Lung (tissue), 12 donors: ENCODE results near the gene FAM120AOS. TPM values are rescaled to one million over a fixed set of nuclear protein-coding genes. Genes with fewer than 3 reads are reported as not detected.

Experiments used
- ATAC-seq: fragments of 200-7000 bp; cut with Tn5 transposase; one replicate; pipeline ENCODE4 v1.9.1; 2020; ENCODE audit warnings: moderate number of reproducible peaks; ENCODE audit not compliant: insufficient read depth, low FRiP score
- DNase-seq, 3 donors: peaks; one replicate each; pipeline ENCODE4 v3.0.0-alpha.2; 2013 to 2017
- H3K27ac ChIP-seq, 2 donors: one replicate each; pipeline ENCODE4 v1.5.1; 2013; ENCODE audit warnings: mild to moderate bottlenecking in 2 of 2, moderate library complexity in 2 of 2, control low read depth in 1 of 2, inconsistent platforms in 1 of 2, low read depth in 1 of 2, low read length in 1 of 2
- H3K27me3 ChIP-seq, 3 donors: one replicate each; pipeline ENCODE4 v1.5.1; 2013; ENCODE audit warnings: low read length in 2 of 3; ENCODE audit not compliant: control insufficient read depth in 3 of 3, insufficient read depth in 3 of 3
- H3K36me3 ChIP-seq, 4 donors: one replicate each; pipeline ENCODE4 v1.5.1; 2013; ENCODE audit warnings: low read length in 4 of 4, mild to moderate bottlenecking in 1 of 4, moderate library complexity in 1 of 4; ENCODE audit not compliant: control insufficient read depth in 4 of 4, insufficient read depth in 4 of 4
- H3K4me1 ChIP-seq, 5 donors: one replicate each; pipeline ENCODE4 v1.5.1; 2013; ENCODE audit warnings: low read length in 5 of 5, mild to moderate bottlenecking in 2 of 5, moderate library complexity in 1 of 5; ENCODE audit not compliant: control insufficient read depth in 5 of 5, insufficient read depth in 5 of 5
- H3K4me3 ChIP-seq: one replicate; pipeline ENCODE4 v1.5.1; 2013; ENCODE audit warnings: mild to moderate bottlenecking, control low read depth, moderate library complexity
- H3K9ac ChIP-seq, 2 donors: one replicate each; pipeline ENCODE4 v1.5.1; 2013; ENCODE audit warnings: low read length in 2 of 2, control low read depth in 1 of 2; ENCODE audit not compliant: insufficient read depth in 1 of 2
- H3K9me3 ChIP-seq, 4 donors: one replicate each; pipeline ENCODE4 v1.5.1; 2013; ENCODE audit warnings: low read length in 3 of 4, mild to moderate bottlenecking in 1 of 4, moderate library complexity in 1 of 4; ENCODE audit not compliant: control insufficient read depth in 4 of 4, insufficient read depth in 3 of 4
- WGBS, 2 donors: extraction: QIAGEN DNeasy Blood & Tissue Kit; methylation state at CpG; one replicate each; pipeline ENCODE4 v1.1.7; 2013; 5-methylcytosine and 5-hydroxymethylcytosine counted together
- polyA plus RNA-seq, 2 donors: library from polyadenylated mRNA; stranded (reverse); fragments of 200-250 nt; gene quantifications; one replicate each; pipeline ENCODE4 v1.2.1, GENCODE V29; 2013
- total RNA-seq, 2 donors: library from RNA; depleted of rRNA in 1 of 2; stranded (reverse); fragments of >200 nt in 1 of 2; gene quantifications; one replicate each; pipeline ENCODE4 v1.2.1, GENCODE V29; 2014 to 2021
- TF ChIP-seq, protein P1 (sequence below): IDR thresholded peaks from 2 replicates; pipeline ENCODE4 v1.5.1; 2012; ENCODE audit warnings: mild to moderate bottlenecking; ENCODE audit errors: control extremely low read depth, extremely low read depth
- donor health status: control.
- donor health status: control.
- donor health status: Bipolar disorder and iron deficiency.
- donor health status: healthy.
- donor health status: DM: yes; HTN: yes; CAD: no.

FAM120AOS gene
- total and polyA plus RNA-seq, 4 donors = 27.2 to 51.6 (median 36.5) TPM

DNA sequence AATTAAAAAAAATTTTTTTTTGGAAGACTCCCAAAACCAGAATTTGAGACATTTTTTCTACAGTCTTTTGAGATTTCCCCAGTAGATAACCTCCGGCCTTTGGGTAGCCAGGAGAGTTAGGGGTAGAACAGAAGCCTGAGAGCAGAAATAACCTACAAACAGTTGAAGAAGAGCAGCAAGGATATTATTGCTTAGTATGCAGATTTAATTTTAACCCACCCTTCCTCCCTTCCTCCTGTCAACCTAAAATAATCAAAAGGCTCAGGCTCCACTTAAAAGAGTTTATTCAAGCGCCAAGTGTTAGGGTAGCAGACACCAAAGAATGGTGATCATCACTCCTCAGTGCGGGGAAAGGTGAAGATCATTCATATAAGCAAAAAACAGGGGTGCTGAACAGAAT is 19.3 kb downstream of the FAM120AOS start:
- no peak overlapping the region for H3K9ac ChIP-seq
- H3K4me1 ChIP-seq = peaks cover 0 to 3% (median 0%) of the 10 kb centered on the region in 5 donors
- no peak overlapping the region for H3K27ac ChIP-seq
- H3K36me3 ChIP-seq = no peaks in the 10 kb centered on the region
- DNase-seq (no peak), ATAC-seq (no peak)
- 87 to 90% methylated on average over 3 of the region's 3 CpGs for WGBS, 2 donors
- TF ChIP-seq, protein P1, sequence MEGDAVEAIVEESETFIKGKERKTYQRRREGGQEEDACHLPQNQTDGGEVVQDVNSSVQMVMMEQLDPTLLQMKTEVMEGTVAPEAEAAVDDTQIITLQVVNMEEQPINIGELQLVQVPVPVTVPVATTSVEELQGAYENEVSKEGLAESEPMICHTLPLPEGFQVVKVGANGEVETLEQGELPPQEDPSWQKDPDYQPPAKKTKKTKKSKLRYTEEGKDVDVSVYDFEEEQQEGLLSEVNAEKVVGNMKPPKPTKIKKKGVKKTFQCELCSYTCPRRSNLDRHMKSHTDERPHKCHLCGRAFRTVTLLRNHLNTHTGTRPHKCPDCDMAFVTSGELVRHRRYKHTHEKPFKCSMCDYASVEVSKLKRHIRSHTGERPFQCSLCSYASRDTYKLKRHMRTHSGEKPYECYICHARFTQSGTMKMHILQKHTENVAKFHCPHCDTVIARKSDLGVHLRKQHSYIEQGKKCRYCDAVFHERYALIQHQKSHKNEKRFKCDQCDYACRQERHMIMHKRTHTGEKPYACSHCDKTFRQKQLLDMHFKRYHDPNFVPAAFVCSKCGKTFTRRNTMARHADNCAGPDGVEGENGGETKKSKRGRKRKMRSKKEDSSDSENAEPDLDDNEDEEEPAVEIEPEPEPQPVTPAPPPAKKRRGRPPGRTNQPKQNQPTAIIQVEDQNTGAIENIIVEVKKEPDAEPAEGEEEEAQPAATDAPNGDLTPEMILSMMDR = no peak
- no peaks in the 10 kb centered on the region for H3K9me3 ChIP-seq
- no peaks in the 10 kb centered on the region for H3K27me3 ChIP-seq
- H3K4me3 ChIP-seq = no peak overlapping the region

DNA sequence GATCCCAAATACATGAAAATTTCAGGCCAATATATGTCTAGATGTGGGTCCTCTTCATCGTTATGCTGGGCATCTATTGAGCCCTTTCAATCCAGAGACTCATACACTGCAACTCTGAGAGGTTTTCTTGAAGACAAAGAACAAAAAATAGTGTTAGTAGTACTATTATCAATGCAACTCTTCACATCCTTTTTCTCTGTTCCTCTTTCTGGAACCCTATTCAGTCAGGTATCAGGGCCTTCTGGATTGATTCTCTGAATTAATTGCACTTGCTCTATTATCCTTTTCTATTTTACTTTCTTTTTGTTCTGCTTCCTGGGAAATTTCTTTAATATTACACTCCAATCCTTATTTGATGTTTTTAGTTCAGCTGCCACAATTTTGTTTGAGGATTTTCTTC is 20.4 kb downstream of the FAM120AOS start:
- DNase-seq (no peak), ATAC-seq (no peak)
- no peaks in the 10 kb centered on the region for H3K27me3 ChIP-seq
- H3K9ac ChIP-seq = no peak overlapping the region
- H3K36me3 ChIP-seq = no peaks in the 10 kb centered on the region
- TF ChIP-seq, protein P1 = no peak
- 91 to 97% methylated on average over 1 of the region's 1 CpG for WGBS, 2 donors
- H3K4me1 ChIP-seq = peaks cover 0 to 3% (median 0%) of the 10 kb centered on the region in 5 donors
- no peaks in the 10 kb centered on the region for H3K9me3 ChIP-seq
- H3K4me3 ChIP-seq = no peak overlapping the region
- no peak overlapping the region for H3K27ac ChIP-seq

DNA sequence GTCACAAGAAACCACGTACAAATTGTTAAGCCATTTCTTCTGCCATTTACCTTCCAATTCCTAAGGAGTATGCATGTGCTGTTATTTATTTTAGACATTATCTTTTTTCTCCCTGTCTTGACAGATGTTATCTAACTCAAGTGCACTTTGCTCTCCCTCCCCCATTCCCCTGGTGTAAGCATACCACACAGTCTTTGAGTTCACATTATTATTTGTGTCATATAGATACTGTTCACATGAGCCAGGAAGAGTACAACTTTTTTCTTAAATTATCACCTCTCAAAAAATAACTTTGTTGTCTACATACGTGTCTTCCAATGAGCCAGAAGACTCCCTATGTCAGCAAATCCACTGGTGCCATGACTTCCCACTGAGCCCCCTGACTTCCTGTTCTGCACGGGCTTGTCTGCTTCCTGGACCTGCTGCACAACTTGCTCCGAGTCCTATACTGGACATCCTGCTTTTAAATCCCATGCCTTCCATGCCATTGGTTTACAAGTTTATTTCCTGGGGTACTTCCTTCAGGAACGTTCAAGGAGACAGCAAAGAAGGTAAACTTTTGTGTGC is 21.8 kb downstream of the FAM120AOS start:
- Histone ChIP-seq H3K4me3 (no peak overlapping the region), H3K27ac (no peak overlapping the region), H3K36me3 (no peaks in the 10 kb centered on the region), H3K4me1 (peaks cover 0 to 3% (median 0%) of the 10 kb centered on the region in 5 donors), H3K9me3 (no peaks in the 10 kb centered on the region), H3K9ac (no peak overlapping the region), H3K27me3 (no peaks in the 10 kb centered on the region)
- ATAC-seq (no peak), DNase-seq (peak in 2 of 3 donors; percentile 11 to 30)
- 31 to 33% methylated on average over 5 of the region's 5 CpGs for WGBS, 2 donors
- TF ChIP-seq, protein P1 = no peak
